Measurements from ENCODE around the gene C9orf85. TPM values are rescaled to one million over a fixed set of nuclear protein-coding genes. Genes with fewer than 3 reads are reported as not detected.

Gene C9orf85
- total RNA-seq, 1 donor from 2014 or later = 11.3 TPM

DNA sequence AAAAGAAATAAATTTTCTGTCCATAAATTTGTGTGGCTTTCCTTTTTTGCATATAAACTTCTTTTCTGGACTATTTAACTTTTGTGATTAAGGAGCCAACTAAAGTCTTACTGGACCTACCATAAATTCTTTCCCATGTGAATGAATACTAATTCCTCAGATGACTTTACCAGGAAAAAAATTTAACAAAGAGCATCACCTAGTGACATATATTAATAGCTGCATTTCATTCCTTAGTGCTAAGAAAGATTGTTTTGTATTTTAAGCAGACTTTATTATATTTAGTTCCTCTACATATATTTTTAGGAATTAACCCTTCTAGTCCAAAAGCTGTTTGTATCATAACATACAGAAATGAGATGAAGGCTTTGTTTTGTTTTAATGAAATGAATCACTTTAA is 64.4 kb downstream of the C9orf85 start:
- H3K4me3 ChIP-seq (ENCODE audit: low read depth, low read length) = no peak overlapping the region
- DNase-seq (ENCODE audit: low read depth) = peak; percentile 27
- no peaks in the 10 kb centered on the region for H3K36me3 ChIP-seq (ENCODE audit: control insufficient read depth, insufficient read depth, low read length)
- H3K27me3 ChIP-seq (ENCODE audit: control insufficient read depth, insufficient read depth, low read length) = no peaks in the 10 kb centered on the region
- TF ChIP-seq, protein P1, sequence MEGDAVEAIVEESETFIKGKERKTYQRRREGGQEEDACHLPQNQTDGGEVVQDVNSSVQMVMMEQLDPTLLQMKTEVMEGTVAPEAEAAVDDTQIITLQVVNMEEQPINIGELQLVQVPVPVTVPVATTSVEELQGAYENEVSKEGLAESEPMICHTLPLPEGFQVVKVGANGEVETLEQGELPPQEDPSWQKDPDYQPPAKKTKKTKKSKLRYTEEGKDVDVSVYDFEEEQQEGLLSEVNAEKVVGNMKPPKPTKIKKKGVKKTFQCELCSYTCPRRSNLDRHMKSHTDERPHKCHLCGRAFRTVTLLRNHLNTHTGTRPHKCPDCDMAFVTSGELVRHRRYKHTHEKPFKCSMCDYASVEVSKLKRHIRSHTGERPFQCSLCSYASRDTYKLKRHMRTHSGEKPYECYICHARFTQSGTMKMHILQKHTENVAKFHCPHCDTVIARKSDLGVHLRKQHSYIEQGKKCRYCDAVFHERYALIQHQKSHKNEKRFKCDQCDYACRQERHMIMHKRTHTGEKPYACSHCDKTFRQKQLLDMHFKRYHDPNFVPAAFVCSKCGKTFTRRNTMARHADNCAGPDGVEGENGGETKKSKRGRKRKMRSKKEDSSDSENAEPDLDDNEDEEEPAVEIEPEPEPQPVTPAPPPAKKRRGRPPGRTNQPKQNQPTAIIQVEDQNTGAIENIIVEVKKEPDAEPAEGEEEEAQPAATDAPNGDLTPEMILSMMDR (IDR thresholded peaks at IDR 0.05; ENCODE audit: insufficient read depth, low read length, severe bottlenecking) = peak; percentile 27
- no peak for FAIRE-seq

DNA sequence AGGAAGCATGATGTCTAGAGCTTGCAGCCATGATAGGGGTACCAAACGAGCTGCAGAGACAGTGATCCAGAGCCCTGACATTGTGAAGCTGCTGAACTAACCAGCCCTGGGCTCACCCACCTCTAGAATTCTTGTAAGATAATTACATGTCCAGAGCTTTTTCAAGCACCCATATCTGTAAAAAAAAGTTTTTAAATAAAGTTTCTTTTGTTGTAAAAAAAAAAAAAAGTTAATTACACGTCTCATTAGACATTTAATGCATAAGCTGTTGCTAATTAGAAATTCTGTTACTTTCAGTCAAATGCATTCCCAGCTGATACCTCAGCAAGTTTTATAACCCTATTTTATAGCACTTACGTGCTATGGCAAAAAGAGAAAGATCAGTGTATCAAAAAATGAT is 65.6 kb downstream of the C9orf85 start:
- Histone ChIP-seq H3K36me3 (ENCODE audit: control insufficient read depth, insufficient read depth, low read length) (no peaks in the 10 kb centered on the region), H3K4me3 (ENCODE audit: low read depth, low read length) (no peak overlapping the region), H3K27me3 (ENCODE audit: control insufficient read depth, insufficient read depth, low read length) (no peaks in the 10 kb centered on the region)
- DNase-seq (ENCODE audit: low read depth) (no peak), FAIRE-seq (no peak)
- TF ChIP-seq, protein P1 (IDR thresholded peaks at IDR 0.05; ENCODE audit: insufficient read depth, low read length, severe bottlenecking) = no peak

DNA sequence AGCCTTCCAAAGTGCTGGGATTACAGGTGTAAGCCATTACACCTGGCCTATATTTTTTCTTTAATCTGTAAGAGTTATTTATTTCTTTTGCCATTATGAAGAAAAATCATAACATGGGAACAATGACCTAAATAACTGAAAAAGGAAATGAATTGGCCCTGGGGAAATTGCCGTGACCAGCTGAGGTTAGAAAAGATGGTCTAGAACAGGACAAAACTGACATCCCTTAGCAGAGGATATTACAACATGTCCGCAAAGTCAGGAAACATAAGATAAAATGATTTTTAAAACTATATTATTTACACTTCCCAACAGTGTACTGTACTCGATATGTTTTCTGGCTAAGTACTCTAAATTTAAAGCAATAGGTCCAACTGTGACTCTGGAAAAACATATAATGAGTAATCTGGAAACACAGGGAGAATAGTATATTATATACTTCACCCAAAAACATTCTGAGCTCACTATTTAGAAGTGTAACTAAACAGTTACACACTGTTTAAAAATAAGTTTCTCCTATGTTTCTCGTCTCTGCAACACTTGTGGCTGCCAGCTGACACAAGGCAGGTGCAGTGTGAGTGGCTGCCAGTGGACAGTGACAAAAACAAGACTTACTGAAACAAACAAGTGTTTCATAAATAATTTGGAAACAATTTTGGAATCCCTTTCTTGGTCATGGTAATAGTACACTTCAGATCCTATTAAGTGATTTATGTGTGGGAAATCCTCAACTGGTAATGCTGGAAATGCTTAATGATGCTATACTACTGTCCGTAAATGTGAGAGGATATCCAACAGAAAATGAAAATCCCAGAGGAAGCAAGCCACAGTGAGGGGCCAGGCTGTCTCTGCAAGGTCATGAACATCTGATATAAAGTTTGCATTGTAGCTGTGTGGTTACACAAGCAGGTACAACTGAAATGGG is 69.1 kb downstream of the C9orf85 start:
- peak; percentile 60 for FAIRE-seq
- H3K27me3 ChIP-seq (ENCODE audit: control insufficient read depth, insufficient read depth, low read length) = no peaks in the 10 kb centered on the region
- no peaks in the 10 kb centered on the region for H3K36me3 ChIP-seq (ENCODE audit: control insufficient read depth, insufficient read depth, low read length)

DNA sequence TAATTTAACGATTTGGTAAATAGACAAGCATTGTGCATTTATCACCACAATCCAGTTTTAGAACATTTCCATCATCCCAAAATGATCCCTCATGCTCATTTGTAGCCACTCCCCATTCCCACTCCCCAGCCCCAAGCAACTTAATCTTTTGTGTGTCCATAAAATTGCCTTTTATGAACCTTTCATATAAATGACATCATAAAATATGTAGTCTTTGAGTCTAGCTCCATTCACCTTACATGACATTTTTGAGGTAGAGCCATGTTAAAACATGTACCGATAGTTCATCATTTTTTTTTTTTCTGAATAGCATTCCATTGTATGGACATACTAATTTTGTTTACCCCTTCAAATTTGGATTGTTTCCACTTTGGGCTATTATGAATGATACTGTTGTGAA is 70.5 kb downstream of the C9orf85 start:
- Histone ChIP-seq H3K36me3 (ENCODE audit: control insufficient read depth, insufficient read depth, low read length) (no peaks in the 10 kb centered on the region), H3K4me3 (ENCODE audit: low read depth, low read length) (no peak overlapping the region), H3K27me3 (ENCODE audit: control insufficient read depth, insufficient read depth, low read length) (no peaks in the 10 kb centered on the region)
- TF ChIP-seq, protein P1 (IDR thresholded peaks at IDR 0.05; ENCODE audit: insufficient read depth, low read length, severe bottlenecking) = no peak
- no peak for FAIRE-seq
- DNase-seq (ENCODE audit: low read depth) = no peak

More for the DNA sequence above, 69.1 kb downstream of the C9orf85 start:
- DNase-seq (ENCODE audit: low read depth) = no peak
- TF ChIP-seq, protein P1 (IDR thresholded peaks at IDR 0.05; ENCODE audit: insufficient read depth, low read length, severe bottlenecking) = no peak
- no peak overlapping the region for H3K4me3 ChIP-seq (ENCODE audit: low read depth, low read length)

DNA sequence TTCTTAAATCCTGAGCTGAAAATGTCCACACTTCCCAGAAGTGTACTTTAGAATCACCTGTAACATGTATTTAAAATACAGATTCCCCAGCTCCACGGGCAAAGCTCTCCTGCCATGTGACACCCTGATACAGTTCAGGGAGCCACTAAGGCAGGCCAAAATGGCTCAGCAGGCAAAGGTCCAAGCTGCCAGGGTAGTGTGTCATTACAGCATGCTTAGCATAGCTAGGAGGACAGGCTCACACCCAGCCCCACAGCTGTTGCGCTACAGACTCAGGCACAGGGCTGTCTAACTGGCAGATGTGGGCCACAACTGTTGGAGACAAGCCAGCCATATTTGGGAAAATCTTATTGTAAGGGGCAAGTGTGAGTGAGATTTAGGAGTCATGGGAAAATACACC is 73.0 kb downstream of the C9orf85 start:
- DNase-seq (ENCODE audit: low read depth) (peak; percentile 55), FAIRE-seq (peak; percentile 62)
- no peaks in the 10 kb centered on the region for H3K27me3 ChIP-seq (ENCODE audit: control insufficient read depth, insufficient read depth, low read length)
- H3K4me3 ChIP-seq (ENCODE audit: low read depth, low read length) = no peak overlapping the region
- H3K36me3 ChIP-seq (ENCODE audit: control insufficient read depth, insufficient read depth, low read length) = no peaks in the 10 kb centered on the region
- TF ChIP-seq, protein P1 (IDR thresholded peaks at IDR 0.05; ENCODE audit: insufficient read depth, low read length, severe bottlenecking) = no peak
